GM10266 (cell line): ENCODE measurements around the gene PRR23C.
"Not testable (repeated sequence)": the region's sequence is repeated elsewhere in the genome, so short reads cannot be mapped to it uniquely, and the experiment has no call there.

ENCODE experiments used
- DNase-seq: peaks from one replicate; pipeline ENCODE4 v3.0.0; 2012; ENCODE audit errors: extremely low spot score
- TF ChIP-seq, protein P1 (sequence below): IDR thresholded peaks from 2 replicates; pipeline ENCODE4 v1.5.1; 2012; ENCODE audit warnings: mild to moderate bottlenecking, low read depth; ENCODE audit not compliant: control insufficient read depth, insufficient read depth; ENCODE audit errors: missing control alignments

PRR23C gene

DNA sequence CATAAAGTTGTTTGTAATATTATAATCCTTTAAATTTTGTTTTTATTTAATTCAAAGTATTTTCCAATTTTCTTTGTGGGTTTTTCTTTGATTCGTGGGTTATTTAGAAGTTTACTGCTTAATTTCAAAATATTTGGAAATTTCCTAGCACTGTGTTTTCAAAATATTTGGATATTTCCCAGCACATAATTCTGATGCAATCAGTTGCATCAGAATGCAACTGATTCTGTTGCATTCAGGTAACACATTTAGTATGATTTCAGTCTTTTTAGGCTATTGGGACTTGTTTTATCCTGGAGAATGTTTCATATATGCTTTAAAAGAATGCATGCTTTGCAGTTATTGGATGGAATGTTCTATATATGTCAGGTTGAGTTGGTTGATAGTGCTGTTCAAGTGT is 18.2 kb upstream of the PRR23C start:
- no peak for DNase-seq
- TF ChIP-seq, protein P1, sequence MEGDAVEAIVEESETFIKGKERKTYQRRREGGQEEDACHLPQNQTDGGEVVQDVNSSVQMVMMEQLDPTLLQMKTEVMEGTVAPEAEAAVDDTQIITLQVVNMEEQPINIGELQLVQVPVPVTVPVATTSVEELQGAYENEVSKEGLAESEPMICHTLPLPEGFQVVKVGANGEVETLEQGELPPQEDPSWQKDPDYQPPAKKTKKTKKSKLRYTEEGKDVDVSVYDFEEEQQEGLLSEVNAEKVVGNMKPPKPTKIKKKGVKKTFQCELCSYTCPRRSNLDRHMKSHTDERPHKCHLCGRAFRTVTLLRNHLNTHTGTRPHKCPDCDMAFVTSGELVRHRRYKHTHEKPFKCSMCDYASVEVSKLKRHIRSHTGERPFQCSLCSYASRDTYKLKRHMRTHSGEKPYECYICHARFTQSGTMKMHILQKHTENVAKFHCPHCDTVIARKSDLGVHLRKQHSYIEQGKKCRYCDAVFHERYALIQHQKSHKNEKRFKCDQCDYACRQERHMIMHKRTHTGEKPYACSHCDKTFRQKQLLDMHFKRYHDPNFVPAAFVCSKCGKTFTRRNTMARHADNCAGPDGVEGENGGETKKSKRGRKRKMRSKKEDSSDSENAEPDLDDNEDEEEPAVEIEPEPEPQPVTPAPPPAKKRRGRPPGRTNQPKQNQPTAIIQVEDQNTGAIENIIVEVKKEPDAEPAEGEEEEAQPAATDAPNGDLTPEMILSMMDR = no peak

DNA sequence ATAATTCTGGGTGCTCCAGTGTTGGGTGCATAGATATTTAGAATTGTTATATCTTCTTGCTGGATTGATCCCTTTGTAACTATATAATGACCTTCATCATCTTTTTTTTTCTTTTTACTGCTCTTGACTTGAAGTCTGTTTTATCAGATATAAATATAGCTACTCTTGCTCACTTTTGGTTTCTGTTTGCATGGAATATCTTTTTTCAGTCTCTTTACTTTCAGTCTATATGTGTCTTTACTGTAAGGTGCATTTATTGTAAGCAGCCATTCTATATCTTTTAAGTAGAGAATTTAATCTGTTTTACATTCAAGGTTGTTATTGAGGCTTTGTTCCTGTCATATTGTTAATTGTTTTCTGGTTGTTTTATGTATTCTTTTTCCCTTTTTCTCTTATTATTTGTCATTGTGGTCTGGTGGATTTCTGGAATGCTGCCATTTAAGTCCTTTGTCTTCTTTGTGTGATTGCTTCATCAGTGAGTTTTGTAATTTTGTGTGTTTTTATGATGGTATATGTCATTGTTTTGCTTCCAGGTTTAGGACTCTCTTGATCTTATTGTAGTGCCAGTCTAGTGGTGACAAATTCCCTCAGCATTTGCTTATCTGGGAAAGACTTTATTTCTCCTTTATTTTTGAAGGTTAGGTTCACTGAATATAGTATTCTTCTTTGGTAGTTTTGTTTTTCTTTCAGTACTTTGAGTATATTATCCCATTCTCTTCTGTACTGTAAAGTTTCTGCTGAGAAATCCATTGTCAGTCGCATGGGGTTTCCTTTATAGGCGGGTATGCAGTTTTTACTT is 8.3 kb upstream of the PRR23C start:
- TF ChIP-seq, protein P1 = no peak
- DNase-seq = no peak

DNA sequence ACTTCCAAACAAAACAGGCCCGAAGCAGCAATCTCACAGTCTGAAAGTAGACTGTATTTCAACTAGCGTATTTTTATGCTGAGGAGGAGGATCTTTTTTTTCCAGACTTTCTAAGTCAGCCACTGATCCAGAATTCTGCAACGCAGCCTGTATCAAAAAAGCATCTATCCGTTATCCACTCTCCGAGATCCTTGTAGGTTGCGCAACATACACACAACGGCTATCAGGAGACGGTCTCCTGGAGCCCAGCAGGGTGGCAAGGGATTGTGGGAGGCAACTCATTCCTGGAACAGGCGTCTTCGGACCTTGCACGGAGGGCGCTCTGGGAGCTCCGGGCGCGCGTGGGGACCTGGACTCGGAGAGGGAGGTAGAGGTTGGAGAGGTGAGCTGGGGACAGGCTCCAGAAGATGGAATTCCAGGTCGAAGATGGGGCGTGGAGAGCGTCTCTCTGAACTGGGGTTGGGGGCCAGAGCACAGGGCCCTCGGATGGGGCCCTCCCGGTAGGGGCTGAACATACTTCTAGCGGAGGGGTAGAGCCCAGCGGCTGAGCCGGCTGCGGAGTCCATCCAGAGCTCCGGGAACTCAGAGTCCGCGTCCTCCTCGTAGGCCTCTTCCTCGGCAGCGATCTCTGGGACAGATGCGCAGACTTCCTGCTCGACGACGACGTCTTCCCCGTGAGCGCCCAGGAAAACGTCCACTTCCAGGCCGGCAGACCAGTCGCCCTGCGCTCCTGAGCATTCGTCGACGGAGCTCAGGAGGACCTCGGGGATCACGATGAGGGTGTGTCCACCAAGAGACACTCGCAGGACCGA is 932 bp downstream of the PRR23C start:
- no peak for DNase-seq
- TF ChIP-seq, protein P1 = no peak

DNA sequence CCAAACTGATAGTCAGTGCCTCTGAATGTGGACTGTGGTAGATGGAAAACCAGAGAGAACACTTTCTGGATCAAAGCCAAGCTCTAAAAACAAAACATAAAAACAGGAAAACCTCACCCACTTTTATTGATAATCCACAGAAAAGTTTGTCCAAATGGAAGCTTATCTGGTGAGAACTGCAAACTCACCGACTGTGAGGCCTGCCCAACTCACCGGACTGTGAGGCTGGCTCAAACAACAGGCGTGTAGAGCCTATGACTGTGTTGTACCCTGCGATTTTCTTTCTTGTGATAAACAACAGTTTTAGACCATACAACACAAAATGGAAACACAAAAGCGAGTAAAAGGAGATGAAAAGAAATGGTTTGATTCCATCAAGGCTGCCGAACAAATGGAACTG is 7.2 kb downstream of the PRR23C start:
- TF ChIP-seq, protein P1 = no peak
- no peak for DNase-seq

DNA sequence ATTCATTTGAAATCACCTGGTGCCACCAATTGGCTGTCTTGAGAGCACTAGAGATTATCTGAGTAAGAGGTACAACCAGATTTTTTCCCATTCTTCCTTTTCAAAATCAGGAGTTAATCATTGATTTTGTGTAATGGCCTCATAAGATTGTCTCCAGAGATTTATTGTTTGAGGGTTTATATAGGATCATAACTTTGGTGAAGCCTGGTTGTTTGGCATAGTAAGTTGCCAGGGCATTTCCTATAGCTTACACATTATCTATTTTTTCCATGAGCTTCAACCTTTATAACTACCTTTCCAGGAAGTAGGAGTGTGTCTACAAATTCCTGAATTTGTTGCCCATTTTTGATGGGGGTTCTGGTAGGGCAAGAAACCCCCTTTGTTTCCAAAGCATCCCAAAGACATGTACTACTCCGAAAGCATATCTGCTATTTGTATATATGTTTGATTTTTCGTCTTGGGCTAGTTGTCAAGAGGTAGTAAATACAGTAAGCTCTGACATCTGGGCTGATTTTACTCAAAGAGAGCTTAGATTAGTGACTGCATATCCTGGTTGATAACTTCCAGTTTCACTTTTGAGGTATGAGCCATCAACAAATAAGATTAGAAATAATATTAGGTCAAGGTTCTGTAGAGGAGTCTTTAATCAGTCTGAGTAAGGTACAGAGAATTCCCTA is 12.2 kb downstream of the PRR23C start:
- no peak for DNase-seq
- TF ChIP-seq, protein P1 = no peak

DNA sequence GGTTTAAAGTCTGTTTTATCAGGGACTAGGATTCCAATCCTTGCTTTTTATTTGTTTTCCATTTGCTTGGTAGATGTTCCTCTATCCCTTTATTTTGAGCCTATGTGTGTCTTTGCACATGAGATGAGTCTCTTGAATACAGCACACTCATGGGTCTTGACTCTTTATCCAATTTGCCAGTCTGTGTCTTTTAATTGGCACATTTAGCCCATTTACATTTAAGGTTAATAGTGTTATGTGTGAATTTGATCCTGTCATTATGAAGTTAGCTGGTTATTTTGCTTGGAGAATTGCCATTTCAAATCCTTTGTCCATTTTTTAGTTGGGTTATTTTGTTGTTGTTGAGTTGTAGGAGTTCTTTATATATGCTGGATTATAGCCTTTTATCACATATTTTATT is 14.1 kb downstream of the PRR23C start:
- DNase-seq = not testable (repeated sequence)

DNA sequence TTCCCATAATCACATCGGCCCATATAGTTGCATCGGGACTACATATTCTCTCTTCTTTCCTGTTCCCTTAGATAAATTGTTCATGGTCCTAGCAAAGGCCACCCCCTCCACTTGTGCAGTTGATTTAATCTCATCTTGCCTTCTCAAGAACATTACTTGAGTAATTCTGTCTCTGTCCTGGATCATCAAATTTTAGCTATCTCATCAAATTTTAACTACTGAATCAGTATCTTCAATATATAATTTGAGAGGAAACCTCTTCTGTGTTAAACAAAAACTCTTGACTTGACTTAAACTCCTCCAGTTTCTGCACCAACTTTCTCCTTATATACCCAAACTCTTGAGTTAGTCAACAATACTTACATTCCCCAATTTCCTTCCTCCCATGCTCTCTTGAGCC is 19.7 kb downstream of the PRR23C start:
- no peak for DNase-seq
- TF ChIP-seq, protein P1 = no peak
